Activated naive CD8-positive, alpha-beta T cell treated with anti-CD3 and anti-CD28 coated beads for 36 hours (primary cell): ENCODE measurements around the gene NPFF. TPM values are rescaled to one million over a fixed set of nuclear protein-coding genes. Genes with fewer than 3 reads are reported as not detected.
A peak's percentile ranks its signal among the peaks of the same experiment; 100 is the strongest.

ENCODE experiments used
- DNase-seq: peaks from one replicate; pipeline ENCODE4 v3.0.0; 2021
- H3K27ac Mint-ChIP-seq: one replicate; pipeline ENCODE4 v1.8.0; 2022; ENCODE audit warnings: mild to moderate bottlenecking, moderate library complexity, mixed read lengths
- H3K27me3 Mint-ChIP-seq: one replicate; pipeline ENCODE4 v1.8.0; 2022; ENCODE audit warnings: mild to moderate bottlenecking, mixed read lengths
- H3K36me3 Mint-ChIP-seq: one replicate; pipeline ENCODE4 v1.8.0; 2021; ENCODE audit warnings: mild to moderate bottlenecking, mixed read lengths
- H3K4me1 Mint-ChIP-seq: one replicate; pipeline ENCODE4 v1.8.0; 2021; ENCODE audit warnings: mixed read lengths
- H3K4me3 Mint-ChIP-seq: one replicate; pipeline ENCODE4 v1.8.0; 2022; ENCODE audit warnings: mild to moderate bottlenecking, moderate library complexity, mixed read lengths
- H3K9me3 Mint-ChIP-seq: one replicate; pipeline ENCODE4 v1.8.0; 2022; ENCODE audit warnings: mixed read lengths
- total RNA-seq, 2 experiments: library from RNA; stranded (reverse); gene quantifications; one replicate each; pipeline ENCODE4 v1.2.3, GENCODE V29; 2021

The NPFF gene
- total RNA-seq, 2 experiments from 2014 or later = not detected

GRCh38 chr12:53530061-53530460 lies 22.8 kb upstream of the NPFF start:
- no peak overlapping the region for H3K27ac Mint-ChIP-seq
- H3K4me3 Mint-ChIP-seq = no peak overlapping the region
- H3K27me3 Mint-ChIP-seq = no peaks in the 10 kb centered on the region
- peaks cover 14% of the 10 kb centered on the region for H3K36me3 Mint-ChIP-seq
- H3K9me3 Mint-ChIP-seq = no peaks in the 10 kb centered on the region
- no peak for DNase-seq
- no peaks in the 10 kb centered on the region for H3K4me1 Mint-ChIP-seq

- Mint-ChIP-seq H3K4me1 (no peaks in the 10 kb centered on the region), H3K4me3 (no peak overlapping the region), H3K36me3 (peaks cover 6% of the 10 kb centered on the region), H3K9me3 (no peaks in the 10 kb centered on the region), H3K27ac (no peak overlapping the region), H3K27me3 (no peaks in the 10 kb centered on the region)
- DNase-seq = no peak
Measured at GRCh38 chr12:53524476-53524875, 17.2 kb upstream of the NPFF start.

- DNase-seq = no peak
- H3K36me3 Mint-ChIP-seq = peaks cover 4% of the 10 kb centered on the region
- H3K27me3 Mint-ChIP-seq = no peaks in the 10 kb centered on the region
- no peaks in the 10 kb centered on the region for H3K4me1 Mint-ChIP-seq
- H3K9me3 Mint-ChIP-seq = no peaks in the 10 kb centered on the region
- H3K27ac Mint-ChIP-seq = no peak overlapping the region
- no peak overlapping the region for H3K4me3 Mint-ChIP-seq
Measured at GRCh38 chr12:53523131-53523530, 15.8 kb upstream of the NPFF start.

GRCh38 chr12:53518381-53518780 lies 11.1 kb upstream of the NPFF start:
- H3K4me3 Mint-ChIP-seq = no peak overlapping the region
- DNase-seq = no peak
- H3K4me1 Mint-ChIP-seq = no peaks in the 10 kb centered on the region
- H3K9me3 Mint-ChIP-seq = no peaks in the 10 kb centered on the region
- H3K27ac Mint-ChIP-seq = no peak overlapping the region
- no peaks in the 10 kb centered on the region for H3K27me3 Mint-ChIP-seq
- peaks cover 6% of the 10 kb centered on the region for H3K36me3 Mint-ChIP-seq

GRCh38 chr12:53516758-53517455 lies 9.6 kb upstream of the NPFF start:
- no peak for DNase-seq
- Mint-ChIP-seq H3K4me1 (no peaks in the 10 kb centered on the region), H3K9me3 (no peaks in the 10 kb centered on the region), H3K4me3 (no peak overlapping the region), H3K27me3 (no peaks in the 10 kb centered on the region), H3K36me3 (peaks cover 4% of the 10 kb centered on the region), H3K27ac (no peak overlapping the region)

- Mint-ChIP-seq H3K4me3 (no peak overlapping the region), H3K27ac (no peak overlapping the region), H3K36me3 (peaks cover 2% of the 10 kb centered on the region), H3K4me1 (no peaks in the 10 kb centered on the region), H3K27me3 (no peaks in the 10 kb centered on the region), H3K9me3 (no peaks in the 10 kb centered on the region)
- no peak for DNase-seq
Measured at GRCh38 chr12:53515291-53515680, 8.0 kb upstream of the NPFF start.

GRCh38 chr12:53514628-53515290 lies 7.5 kb upstream of the NPFF start:
- H3K36me3 Mint-ChIP-seq = peaks cover 2% of the 10 kb centered on the region
- DNase-seq = no peak
- H3K27ac Mint-ChIP-seq = no peak overlapping the region
- H3K4me3 Mint-ChIP-seq = no peak overlapping the region
- H3K4me1 Mint-ChIP-seq = no peaks in the 10 kb centered on the region
- H3K9me3 Mint-ChIP-seq = no peaks in the 10 kb centered on the region
- H3K27me3 Mint-ChIP-seq = no peaks in the 10 kb centered on the region

GRCh38 chr12:53513712-53514410 lies 6.6 kb upstream of the NPFF start:
- H3K4me1 Mint-ChIP-seq = peaks cover 3% of the 10 kb centered on the region
- no peaks in the 10 kb centered on the region for H3K9me3 Mint-ChIP-seq
- DNase-seq = no peak
- H3K36me3 Mint-ChIP-seq = peaks cover 2% of the 10 kb centered on the region
- H3K27ac Mint-ChIP-seq = no peak overlapping the region
- H3K4me3 Mint-ChIP-seq = no peak overlapping the region
- H3K27me3 Mint-ChIP-seq = no peaks in the 10 kb centered on the region

GRCh38 chr12:53510181-53510812 lies 3.0 kb upstream of the NPFF start:
- Mint-ChIP-seq H3K9me3 (no peaks in the 10 kb centered on the region), H3K36me3 (peaks cover 8% of the 10 kb centered on the region), H3K27ac (no peak overlapping the region), H3K4me3 (no peak overlapping the region), H3K4me1 (peaks cover 9% of the 10 kb centered on the region), H3K27me3 (no peaks in the 10 kb centered on the region)
- no peak for DNase-seq

GRCh38 chr12:53508534-53509170 lies 1.4 kb upstream of the NPFF start:
- Mint-ChIP-seq H3K27ac (peak overlapping the region; percentile 69), H3K4me1 (peaks cover 9% of the 10 kb centered on the region), H3K27me3 (no peaks in the 10 kb centered on the region), H3K4me3 (no peak overlapping the region), H3K9me3 (no peaks in the 10 kb centered on the region), H3K36me3 (peaks cover 6% of the 10 kb centered on the region)
- DNase-seq = peak; percentile 81

GRCh38 chr12:53507603-53507885 lies 260 bp upstream of the NPFF start:
- no peak overlapping the region for H3K4me3 Mint-ChIP-seq

GRCh38 chr12:53506450-53506785 lies 866 bp downstream of the NPFF start:
- DNase-seq = no peak
- Mint-ChIP-seq H3K4me3 (no peak overlapping the region), H3K9me3 (no peaks in the 10 kb centered on the region), H3K27ac (no peak overlapping the region), H3K27me3 (no peaks in the 10 kb centered on the region), H3K4me1 (peaks cover 16% of the 10 kb centered on the region), H3K36me3 (peaks cover 6% of the 10 kb centered on the region)

More at GRCh38 chr12:53507603-53507885, 260 bp upstream of the NPFF start:
- no peak for DNase-seq
- H3K27ac Mint-ChIP-seq = no peak overlapping the region
- peaks cover 6% of the 10 kb centered on the region for H3K36me3 Mint-ChIP-seq
- H3K27me3 Mint-ChIP-seq = no peaks in the 10 kb centered on the region
- no peaks in the 10 kb centered on the region for H3K9me3 Mint-ChIP-seq
- H3K4me1 Mint-ChIP-seq = peaks cover 12% of the 10 kb centered on the region

GRCh38 chr12:53505555-53506449 lies 1.5 kb downstream of the NPFF start:
- no peaks in the 10 kb centered on the region for H3K27me3 Mint-ChIP-seq
- H3K36me3 Mint-ChIP-seq = peaks cover 6% of the 10 kb centered on the region
- no peak for DNase-seq
- H3K4me1 Mint-ChIP-seq = peaks cover 16% of the 10 kb centered on the region
- H3K27ac Mint-ChIP-seq = no peak overlapping the region
- no peak overlapping the region for H3K4me3 Mint-ChIP-seq
- no peaks in the 10 kb centered on the region for H3K9me3 Mint-ChIP-seq

GRCh38 chr12:53505086-53505485 lies 2.2 kb downstream of the NPFF start:
- Mint-ChIP-seq H3K4me3 (no peak overlapping the region), H3K27me3 (no peaks in the 10 kb centered on the region), H3K27ac (no peak overlapping the region)

More at GRCh38 chr12:53505086-53505485, 2.2 kb downstream of the NPFF start:
- DNase-seq = no peak
- peaks cover 20% of the 10 kb centered on the region for H3K4me1 Mint-ChIP-seq
- H3K36me3 Mint-ChIP-seq = peaks cover 6% of the 10 kb centered on the region
- H3K9me3 Mint-ChIP-seq = no peaks in the 10 kb centered on the region
